HepG2 (cell line): ENCODE measurements around the gene TNPO3. TPM values are rescaled to one million over a fixed set of nuclear protein-coding genes. Genes with fewer than 3 reads are reported as not detected.

Experiments used
- ASH2L ChIP-seq: fragments of 300-600, 200-600 bp; sonication (generic); IDR thresholded peaks from 2 replicates; pipeline ENCODE4 v1.7.0; 2017; ENCODE audit warnings: low read depth, mild to moderate bottlenecking, moderate library complexity, mixed read lengths, low read length; ENCODE audit not compliant: insufficient read length
- BATF2 ChIP-seq: sonication (generic); formaldehyde crosslinking; IDR thresholded peaks from 2 replicates; pipeline ENCODE4 v1.8.0; 2022; ENCODE audit warnings: mild to moderate bottlenecking, missing genetic modification reagents, moderate library complexity
- BRD4 ChIP-seq: sonication (generic); formaldehyde crosslinking; IDR thresholded peaks from 2 replicates; pipeline ENCODE4 v1.4.0; 2020; ENCODE audit warnings: missing genetic modification reagents
- CHD2 ChIP-seq: IDR thresholded peaks from 2 replicates; pipeline ENCODE4 v1.6.1; 2011; ENCODE audit warnings: low read depth, low read length, improper control_type of control experiment
- EED ChIP-seq: sonication (generic); formaldehyde crosslinking; IDR thresholded peaks from 2 replicates; pipeline ENCODE4 v1.5.0; 2020; ENCODE audit warnings: mild to moderate bottlenecking, missing genetic modification reagents
- FOSL2 ChIP-seq: sonication (generic); formaldehyde crosslinking; IDR thresholded peaks from 2 replicates; pipeline ENCODE4 v1.4.0; 2020; ENCODE audit warnings: missing genetic modification reagents
- FOXK1 ChIP-seq: sonication (generic); formaldehyde crosslinking; IDR thresholded peaks from 2 replicates; pipeline ENCODE4 v1.4.0; 2020; ENCODE audit warnings: low read depth, missing genetic modification reagents, borderline replicate concordance
- KDM5A ChIP-seq: fragments of 200-600 bp; sonication (generic); IDR thresholded peaks from 2 replicates; pipeline ENCODE4 v1.7.0; 2018; ENCODE audit warnings: antibody characterized with exemption, mild to moderate bottlenecking, low read length, borderline replicate concordance
- KLF16 ChIP-seq, 2 experiments: sonication (generic) in 1 of 2; formaldehyde crosslinking in 1 of 2; IDR thresholded peaks; 2 replicates each; pipeline versions ENCODE4 v1.6.1 to v1.8.0; 2016 to 2023; ENCODE audit warnings: missing genetic modification reagents in 2 of 2, missing compliant biosample characterization in 1 of 2
- MAX ChIP-seq: IDR thresholded peaks from 2 replicates; pipeline ENCODE4 v1.6.1; 2012; ENCODE audit warnings: inconsistent platforms
- MLXIP ChIP-seq: sonication (generic); formaldehyde crosslinking; IDR thresholded peaks from 2 replicates; pipeline ENCODE4 v1.9.0; 2021; ENCODE audit warnings: missing genetic modification reagents, borderline replicate concordance
- NCOR1 ChIP-seq: fragments of 200-600 bp; sonication (generic); IDR thresholded peaks from 2 replicates; pipeline ENCODE4 v1.7.0; 2017; ENCODE audit warnings: antibody characterized with exemption, low read length, borderline replicate concordance
- NKX3-1 ChIP-seq: sonication (generic); formaldehyde crosslinking; IDR thresholded peaks from 2 replicates; pipeline ENCODE4 v1.5.0; 2020; ENCODE audit warnings: missing genetic modification reagents
- PCBP1 ChIP-seq: fragments of 200-400 bp; formaldehyde crosslinking; IDR thresholded peaks from 2 replicates; pipeline ENCODE4 v1.6.1; 2017; ENCODE audit warnings: mild to moderate bottlenecking, low read depth, low read length, borderline replicate concordance
- PITX1 ChIP-seq: sonication (generic); formaldehyde crosslinking; IDR thresholded peaks from 2 replicates; pipeline ENCODE4 v1.5.1; 2020; ENCODE audit warnings: mild to moderate bottlenecking, missing genetic modification reagents
- RBM22 ChIP-seq: fragments of 200-400 bp; formaldehyde crosslinking; optimal IDR thresholded peaks from 2 replicates; pipeline ENCODE3; 2017; ENCODE audit warnings: mild to moderate bottlenecking, low read length, moderate library complexity
- SP4 ChIP-seq: sonication (generic); formaldehyde crosslinking; IDR thresholded peaks from 2 replicates; pipeline ENCODE4 v1.8.1; 2023; ENCODE audit warnings: mild to moderate bottlenecking, missing genetic modification reagents
- TOE1 ChIP-seq: sonication (generic); formaldehyde crosslinking; IDR thresholded peaks from 2 replicates; pipeline ENCODE4 v1.4.0; 2020; ENCODE audit warnings: mild to moderate bottlenecking, missing genetic modification reagents
- ZBTB38 ChIP-seq: sonication (generic); formaldehyde crosslinking; IDR thresholded peaks from 2 replicates; pipeline ENCODE4 v1.5.1; 2020; ENCODE audit warnings: mild to moderate bottlenecking, missing genetic modification reagents
- ZNF234 ChIP-seq: sonication (generic); formaldehyde crosslinking; conservative IDR thresholded peaks from 2 replicates; pipeline ENCODE4 v1.5.1; 2020; ENCODE audit warnings: mild to moderate bottlenecking, missing genetic modification reagents
- ZNF558 ChIP-seq: sonication (generic); formaldehyde crosslinking; IDR thresholded peaks from 2 replicates; pipeline ENCODE4 v1.9.0; 2022; ENCODE audit warnings: mild to moderate bottlenecking, missing genetic modification reagents, borderline replicate concordance
- ZNF740 ChIP-seq: sonication (generic); formaldehyde crosslinking; IDR thresholded peaks from 2 replicates; pipeline ENCODE4 v1.4.0; 2020; ENCODE audit warnings: missing genetic modification reagents
- ZNF75D ChIP-seq: sonication (generic); formaldehyde crosslinking; IDR thresholded peaks from 2 replicates; pipeline ENCODE4 v1.8.1; 2023; ENCODE audit warnings: missing genetic modification reagents, mild to moderate bottlenecking, borderline replicate concordance
- ZNF816 ChIP-seq: sonication (generic); formaldehyde crosslinking; IDR thresholded peaks from 2 replicates; pipeline ENCODE4 v1.8.0; 2022; ENCODE audit warnings: missing genetic modification reagents, mild to moderate bottlenecking, borderline replicate concordance
- polyA plus RNA-seq, 8 experiments: library from polyadenylated mRNA; depleted of rRNA in 3 of 8; stranded (reverse) in 7 of 8; unstranded in 1 of 8; fragments of >200 nt; fragmentation: Illumina TruSeq in 4 of 8; extraction: Trizol in 4 of 8; gene quantifications; 2 replicates each; pipeline versions ENCODE4 v1.2.1 to v1.2.3, GENCODE V29; 2011 to 2016; ENCODE audit warnings: low read depth in 4 of 8, missing spikeins in 1 of 8, mixed read lengths in 1 of 8; ENCODE audit not compliant: insufficient read depth in 1 of 8
- total RNA-seq, 5 experiments: library from RNA; depleted of rRNA; stranded (reverse); fragments of >200 nt; fragmentation: Illumina TruSeq; extraction: Trizol; gene quantifications; 2 replicates each; pipeline ENCODE4 v1.2.3, GENCODE V29; 2016; ENCODE audit warnings: low read depth in 1 of 5

TNPO3 gene
- total and polyA plus RNA-seq, 2 of the 13 experiments (the other 11 are each of a cell fraction or from before 2014, with no cell fraction given), result 23.8 to 44.6 TPM

GRCh38 chr7:129054438-129055293 is at the start of gene TNPO3 (continued):
- no peak; the same call in 1 of the 2 replicates for TF ChIP-seq FOXK1
- TF ChIP-seq ZNF558 (CRISPR knock-in tag), result no peak
- no peak for TF ChIP-seq ZNF740 (CRISPR knock-in tag)
- peak; percentile 48; the same call in 1 of the 2 replicates for TF ChIP-seq BRD4 (CRISPR knock-in tag)
- peak; percentile 53; the same call in 1 of the 2 replicates for TF ChIP-seq CHD2
- TF ChIP-seq MAX, result peak; percentile 63; the same call in 1 of the 2 replicates
- TF ChIP-seq SP4 (CRISPR knock-in tag), result peak; percentile 70
- TF ChIP-seq BATF2 (CRISPR knock-in tag), result no peak
- no peak; the same call in 1 of the 2 replicates for TF ChIP-seq ZNF75D (CRISPR knock-in tag)
- peak; percentile 77; the same call in 1 of the 2 replicates for TF ChIP-seq ZBTB38 (CRISPR knock-in tag)
- no peak for TF ChIP-seq MLXIP (CRISPR knock-in tag)
- TF ChIP-seq PCBP1, result 0 out of 2 replicates have a peak, but pooled peaks have one; percentile 48
- peak; percentile 99 for TF ChIP-seq ASH2L
- TF ChIP-seq EED (CRISPR knock-in tag), result 0 out of 2 replicates have a peak, but pooled peaks have one; percentile 60
- peak; percentile 76; the same call in 1 of the 2 replicates for TF ChIP-seq NCOR1
- no peak for TF ChIP-seq NKX3-1 (CRISPR knock-in tag)
- peak; percentile 65; the same call in 1 of the 2 replicates for TF ChIP-seq ZNF816 (CRISPR knock-in tag)
- peak; percentile 41; the same call in 1 of the 2 replicates for TF ChIP-seq PITX1 (CRISPR knock-in tag)
- peak in 1 of 2 experiments; percentile 96; a peak in 2 of 4 replicates for TF ChIP-seq KLF16 (CRISPR knock-in tag; IDR thresholded peaks at IDR 0.05)
- peak; percentile 42 for TF ChIP-seq FOSL2 (CRISPR knock-in tag)
- no peak for TF ChIP-seq RBM22
- TF ChIP-seq KDM5A, result peak; percentile 98
- peak; percentile 78 for TF ChIP-seq ZNF234
- peak; percentile 93 for TF ChIP-seq TOE1
